Amygdala (tissue), 56 donors: ENCODE measurements around the gene TMEM144.
"Not testable (repeated sequence)": the region's sequence is repeated elsewhere in the genome, so short reads cannot be mapped to it uniquely, and the experiment has no call there.

Source experiments
- DNase-seq, 56 donors: peaks; one replicate each; lab custom pipeline; 2025; lab: John Stamatoyannopoulos, UW

The TMEM144 gene

GRCh38 chr4:158189422-158189821, 20.9 kb upstream of the TMEM144 start:
- no peak for DNase-seq

DNA sequence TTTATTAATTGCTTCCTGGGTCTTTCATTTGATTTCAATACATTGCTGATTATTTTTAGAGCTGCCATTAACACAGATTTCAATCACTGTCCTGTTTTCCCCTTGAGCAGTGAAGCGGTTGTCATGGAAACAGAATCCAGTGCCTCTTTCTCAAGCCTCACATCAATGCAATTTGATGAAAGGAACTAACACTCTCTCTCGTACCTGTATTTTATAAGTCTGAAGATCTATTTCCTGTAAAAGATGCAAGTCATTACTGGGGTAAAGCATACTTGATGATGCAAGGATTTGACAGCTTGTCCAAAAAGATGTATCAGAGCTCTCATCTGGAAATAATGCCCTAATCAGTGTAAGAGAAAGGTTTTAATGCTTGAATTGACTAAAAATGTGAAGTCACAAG, 19.6 kb upstream of the TMEM144 start:
- DNase-seq: peak in 1 of 56 donors; percentile 2

DNA sequence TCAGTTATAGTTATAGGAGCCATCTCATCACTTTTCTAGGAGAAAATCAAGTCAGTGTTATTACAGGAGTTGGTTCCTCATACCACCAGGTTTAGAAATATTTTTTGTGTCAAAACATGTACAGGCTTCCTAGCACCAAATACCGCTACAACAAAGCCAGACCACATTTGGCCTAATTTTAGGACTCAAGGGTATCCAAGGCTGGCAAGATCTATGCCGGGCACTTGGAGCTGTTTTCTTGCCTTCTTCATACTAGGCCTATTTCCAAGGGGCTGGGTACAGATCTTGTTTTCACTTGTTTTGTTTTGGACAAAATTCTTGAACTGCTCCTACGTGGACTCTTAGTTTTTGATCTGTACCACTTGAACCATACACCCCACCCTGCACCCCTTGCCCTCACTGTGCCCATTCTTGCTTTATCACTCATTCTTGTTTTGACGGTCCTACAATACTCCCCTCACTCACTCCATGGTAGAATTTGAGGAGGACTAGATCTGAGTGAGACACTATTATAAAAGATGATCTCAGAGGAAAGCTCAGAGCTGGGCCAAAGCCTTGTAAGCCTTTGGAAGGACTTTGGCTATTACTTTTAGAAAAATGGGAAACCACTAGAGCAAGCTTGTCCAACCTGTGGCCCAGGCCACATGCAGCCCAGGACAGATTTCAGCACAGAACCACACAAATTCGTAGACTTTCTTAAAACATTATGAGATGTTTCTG, 17.7 kb upstream of the TMEM144 start:
- DNase-seq: no peak

GRCh38 chr4:158193171-158193749, 17.0 kb upstream of the TMEM144 start:
- peak in 1 of 56 donors; percentile 64 for DNase-seq

DNA sequence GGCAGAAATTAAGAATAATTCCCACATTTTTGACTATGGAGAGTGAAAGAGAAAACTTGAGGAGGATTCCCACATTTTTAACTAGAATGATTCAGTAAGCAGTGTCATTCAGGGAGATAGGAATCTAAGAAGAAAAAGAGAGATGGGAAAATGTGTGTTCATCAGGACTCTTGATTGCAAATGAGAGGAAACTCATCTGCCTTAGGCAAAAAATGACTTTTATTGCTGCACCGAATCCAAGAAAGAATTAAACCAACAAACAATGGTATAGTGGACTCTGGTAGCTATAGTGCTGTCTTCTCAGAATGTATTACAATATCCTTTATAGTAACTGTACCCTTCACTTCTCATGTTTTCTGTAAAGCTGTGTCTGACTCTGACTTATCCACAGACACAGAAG, 15.0 kb upstream of the TMEM144 start:
- DNase-seq: no peak

GRCh38 chr4:158197194-158197776, 13.0 kb upstream of the TMEM144 start:
- DNase-seq: no peak

GRCh38 chr4:158200214-158200613, 10.1 kb upstream of the TMEM144 start:
- DNase-seq: no peak

DNA sequence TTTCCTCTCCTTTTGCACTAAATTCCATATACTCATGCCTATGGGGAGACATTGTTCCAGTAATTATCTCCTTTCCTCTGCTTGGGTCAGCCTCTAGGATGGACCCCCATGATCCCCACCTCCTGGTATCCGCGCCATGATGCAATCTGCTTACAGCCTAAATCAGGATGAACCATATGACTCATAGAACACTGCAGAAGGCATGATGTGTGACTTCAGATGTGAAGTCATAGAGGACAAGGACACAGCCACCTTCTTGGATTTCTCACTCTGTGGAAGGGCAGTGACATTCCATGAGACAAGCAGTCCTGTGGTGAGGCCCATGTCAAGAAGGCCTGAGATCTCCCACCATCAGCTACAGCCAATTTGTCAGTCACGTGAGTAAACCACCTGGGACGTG, 9.0 kb upstream of the TMEM144 start:
- DNase-seq: no peak

DNA sequence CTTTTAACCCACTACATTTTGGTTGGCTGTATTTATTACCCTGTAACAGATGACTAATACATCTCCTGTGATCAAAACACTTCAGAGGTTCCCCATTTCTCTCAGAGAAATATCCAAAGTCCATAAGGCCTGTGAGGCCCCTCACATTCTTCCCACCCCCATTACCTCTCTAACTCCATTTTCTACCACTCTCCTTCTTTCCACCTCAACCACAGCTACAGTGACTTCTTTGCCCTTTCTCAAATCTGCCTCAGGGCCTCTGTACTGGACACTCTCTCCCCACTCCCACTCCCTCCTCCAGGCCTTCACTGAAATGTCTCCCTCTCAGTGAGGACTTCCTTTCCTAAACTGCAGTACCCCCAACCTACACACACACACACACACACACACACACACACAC, 8.4 kb upstream of the TMEM144 start:
- no peak for DNase-seq

GRCh38 chr4:158202481-158202880, 7.8 kb upstream of the TMEM144 start:
- no peak for DNase-seq

- no peak for DNase-seq
Measured at GRCh38 chr4:158203436-158203835, 6.8 kb upstream of the TMEM144 start.

GRCh38 chr4:158203929-158204328, 6.4 kb upstream of the TMEM144 start:
- no peak for DNase-seq

DNA sequence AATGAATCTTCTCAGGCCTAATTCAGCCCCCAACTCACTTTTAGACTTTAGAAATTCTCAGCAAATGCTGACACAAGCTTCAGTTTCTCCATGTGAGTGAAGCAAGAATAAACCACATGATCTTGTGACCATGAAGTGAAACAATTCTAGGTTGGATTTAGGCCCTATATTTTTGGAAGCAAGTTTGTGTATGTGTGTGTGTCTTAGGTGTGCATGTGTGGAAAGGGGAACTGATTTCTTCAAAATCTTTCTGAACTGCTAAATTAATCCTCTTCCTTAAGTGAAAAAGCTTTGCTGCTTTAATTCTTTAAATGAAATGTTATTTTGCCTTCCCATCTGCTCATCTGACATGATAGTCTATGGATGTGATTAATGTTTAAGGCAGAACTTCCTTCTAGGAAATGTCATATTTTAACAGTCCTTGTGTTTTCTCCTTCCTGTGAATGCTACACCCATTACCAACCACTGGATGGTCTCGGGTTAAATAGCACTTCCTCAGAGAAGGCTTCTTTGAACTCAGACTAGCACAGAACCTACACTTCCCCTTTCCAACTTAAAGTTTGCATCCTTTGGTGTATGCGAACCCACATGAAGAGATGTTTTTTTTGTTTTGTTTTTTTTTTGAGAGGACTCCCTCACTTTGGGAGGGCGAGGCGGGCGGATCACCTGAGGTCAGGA, 1.2 kb upstream of the TMEM144 start:
- DNase-seq: no peak

DNA sequence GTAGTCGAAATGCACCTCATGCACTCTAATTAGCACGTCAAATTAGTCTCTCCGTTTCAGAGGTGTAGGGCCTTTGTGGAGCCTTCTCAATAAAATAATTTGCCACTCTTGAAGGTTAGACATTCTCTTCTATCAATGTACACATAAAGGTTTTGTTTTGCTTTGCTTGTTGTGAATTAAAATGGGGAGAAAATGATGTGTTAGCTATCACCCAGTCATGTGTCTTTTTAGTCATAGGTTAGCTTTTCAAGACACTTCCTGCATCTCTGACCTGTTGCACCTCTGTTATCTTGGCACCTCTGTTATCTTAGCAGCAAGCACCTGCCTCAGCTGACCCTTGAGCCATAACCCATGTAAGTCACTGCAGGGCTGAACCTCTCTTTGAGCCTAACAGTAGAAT, 936 bp downstream of the TMEM144 start:
- no peak for DNase-seq

DNA sequence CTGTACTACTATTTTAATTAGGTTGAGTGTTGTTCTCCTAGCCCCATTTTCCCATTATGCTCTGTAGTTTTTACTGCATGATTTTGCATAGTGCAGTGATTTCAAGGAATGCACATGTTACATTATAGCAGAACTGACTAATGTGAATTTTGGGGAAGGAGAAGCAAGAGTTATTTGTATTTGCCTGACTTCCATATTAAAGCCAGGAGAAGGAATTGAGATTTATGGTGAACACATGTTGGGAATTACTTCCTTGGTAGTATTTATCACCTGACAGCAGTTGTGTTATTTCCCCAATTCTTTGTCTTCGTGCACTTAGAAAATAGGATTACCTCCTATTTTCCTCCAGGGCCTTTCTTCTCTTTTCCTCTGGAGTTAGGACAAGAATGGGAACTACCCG, 3.2 kb downstream of the TMEM144 start:
- no peak for DNase-seq

DNA sequence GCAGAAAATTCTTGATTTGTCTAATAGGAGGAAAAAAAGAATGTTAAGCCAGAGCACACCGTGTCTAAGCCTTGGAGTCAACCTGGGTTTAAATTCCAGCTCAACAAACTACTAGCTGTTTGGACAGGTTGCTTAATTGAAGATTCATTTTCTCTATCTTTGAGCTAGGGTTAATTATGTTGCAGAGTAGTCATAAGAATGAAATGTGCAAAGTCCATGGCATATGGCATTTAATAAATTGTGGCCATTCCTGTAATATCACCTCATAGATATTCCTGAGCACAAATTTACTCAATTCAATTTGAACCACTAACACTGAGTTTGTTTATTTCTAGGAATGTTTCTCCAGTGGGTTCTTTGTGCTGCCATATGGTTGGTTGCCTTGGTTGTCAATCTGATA, 4.6 kb downstream of the TMEM144 start:
- no peak for DNase-seq

GRCh38 chr4:158217763-158218162, 7.5 kb downstream of the TMEM144 start:
- DNase-seq: no peak

GRCh38 chr4:158219623-158220022, 9.3 kb downstream of the TMEM144 start:
- no peak for DNase-seq

DNA sequence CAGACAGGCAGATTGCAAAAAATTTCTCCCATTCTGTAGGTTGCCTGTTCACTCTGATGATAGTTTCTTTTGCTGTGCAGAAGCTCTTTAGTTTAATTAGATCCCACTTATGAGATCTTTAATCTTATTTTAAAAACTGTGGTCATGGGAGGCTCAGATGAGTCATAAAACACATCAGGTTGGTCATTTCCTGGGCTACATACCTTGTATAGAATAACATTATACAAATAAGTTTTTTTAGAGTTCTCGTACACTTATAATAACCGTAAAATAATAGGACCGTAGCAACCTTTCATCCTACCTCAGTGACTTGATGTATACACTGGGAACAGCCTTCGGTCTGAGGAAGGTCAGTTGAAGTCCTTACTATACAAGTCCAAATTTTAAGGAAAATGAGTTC, 14.0 kb downstream of the TMEM144 start:
- not testable (repeated sequence) for DNase-seq

GRCh38 chr4:158224999-158225398, 14.7 kb downstream of the TMEM144 start:
- not testable (repeated sequence) for DNase-seq

DNA sequence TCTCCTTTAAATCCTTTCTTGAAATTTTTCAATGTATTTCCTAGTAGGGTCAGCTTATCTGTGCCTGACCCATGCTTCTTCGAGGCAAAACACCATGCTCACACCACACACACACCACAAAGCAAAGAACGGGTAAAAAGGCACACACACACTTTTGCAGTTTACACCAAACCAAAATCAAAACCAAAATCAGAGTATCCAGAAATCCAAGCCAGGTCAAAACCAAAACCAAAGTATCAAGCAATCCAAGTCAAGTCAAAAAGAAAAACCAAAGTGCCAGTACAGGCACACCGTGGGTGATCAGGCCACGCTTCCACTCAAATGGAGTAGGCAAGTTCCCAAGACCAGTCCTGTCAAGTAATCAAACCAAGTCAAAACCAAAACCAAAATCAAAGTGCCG, 17.6 kb downstream of the TMEM144 start:
- not testable (repeated sequence) for DNase-seq

GRCh38 chr4:158228399-158228798, 18.1 kb downstream of the TMEM144 start:
- not testable (repeated sequence) for DNase-seq
